Fibroblast of the aortic adventitia (primary cell): ENCODE results near the gene SNORC. TPM values are rescaled to one million over a fixed set of nuclear protein-coding genes. Genes with fewer than 3 reads are reported as not detected.
"Not testable (repeated sequence)": the region's sequence is repeated elsewhere in the genome, so short reads cannot be mapped to it uniquely, and the experiment has no call there.

ENCODE experiments used
- DNase-seq: peaks from one replicate; pipeline ENCODE4 v3.0.0-alpha.2; 2010; ENCODE audit warnings: low read depth
- H3K4me3 ChIP-seq: 2 replicates; pipeline ENCODE4 v1.5.1; 2011; ENCODE audit warnings: low read depth, mild to moderate bottlenecking, control low read depth, low read length, moderate library complexity
- CTCF ChIP-seq: IDR thresholded peaks from 2 replicates; pipeline ENCODE4 v1.5.1; 2011; ENCODE audit warnings: mild to moderate bottlenecking, low read length, control low read depth, inconsistent platforms; ENCODE audit not compliant: insufficient read depth
- total RNA-seq: library from RNA; depleted of rRNA; stranded (reverse); fragments of >200 nt; gene quantifications from 2 replicates; pipeline ENCODE4 v1.2.3, GENCODE V29; 2012; ENCODE audit warnings: low replicate concordance

The SNORC gene
- total RNA-seq, 1 donor = 0.72 TPM

- TF ChIP-seq CTCF = no peak
- DNase-seq = no peak
- no peak overlapping the region for H3K4me3 ChIP-seq
These were observed 31.0 kb downstream of the SNORC start for GRCh38 chr2:232900811-232901735.

GRCh38 chr2:232901736-232902578, 31.9 kb downstream of the SNORC start:
- DNase-seq = peak; percentile 86
- no peak overlapping the region for H3K4me3 ChIP-seq
- TF ChIP-seq CTCF = no peak

- no peak overlapping the region for H3K4me3 ChIP-seq
- TF ChIP-seq CTCF = no peak
- DNase-seq = no peak
These were observed 33.9 kb downstream of the SNORC start for GRCh38 chr2:232903989-232904388.

GRCh38 chr2:232906867-232907717, 37.0 kb downstream of the SNORC start:
- not testable (repeated sequence) for H3K4me3 ChIP-seq, DNase-seq

- not testable (repeated sequence) for H3K4me3 ChIP-seq, DNase-seq
These were observed 37.6 kb downstream of the SNORC start for GRCh38 chr2:232907718-232908085.

- no peak for TF ChIP-seq CTCF
- H3K4me3 ChIP-seq = no peak overlapping the region
- DNase-seq = peak; percentile 45
These were observed 38.6 kb downstream of the SNORC start for GRCh38 chr2:232908695-232909094.

- no peak overlapping the region for H3K4me3 ChIP-seq
- no peak for DNase-seq
- no peak for TF ChIP-seq CTCF
These were observed 40.3 kb downstream of the SNORC start for GRCh38 chr2:232910376-232910775.
